ENCODE results near the gene CD1E.

- TF ChIP-seq CTCF (IDR thresholded peaks at IDR 0.05; ENCODE audit: poor library complexity) (no peak), EZH2phosphoT487 (IDR thresholded peaks at IDR 0.05; ENCODE audit: low read depth, severe bottlenecking, unreplicated experiment) (no peak), EZH2 (IDR thresholded peaks at IDR 0.05; ENCODE audit: borderline replicate concordance) (no peak)
Observed at GRCh38 chr1:158391099-158391498, 37.4 kb downstream of the CD1E start.

All from hepatocyte (in vitro differentiated cells).